PFSK-1 (cell line): ENCODE results near the gene CEACAM3.

Experiments
- SIN3A ChIP-seq: IDR thresholded peaks from 2 replicates; pipeline ENCODE4 v1.6.1; 2012; ENCODE audit warnings: mild to moderate bottlenecking, low read length, moderate library complexity, borderline replicate concordance; ENCODE audit not compliant: insufficient read depth
- TF ChIP-seq, protein P1 (sequence below), 2 experiments: IDR thresholded peaks; 2 replicates each; pipeline versions ENCODE4 v1.6.1 to v1.8.0; 2011 to 2012; ENCODE audit warnings: low read depth in 2 of 2, low read length in 2 of 2, control low read depth in 1 of 2, inconsistent platforms in 1 of 2, mild to moderate bottlenecking in 1 of 2, moderate library complexity in 1 of 2; ENCODE audit not compliant: insufficient read depth in 1 of 2

DNA sequence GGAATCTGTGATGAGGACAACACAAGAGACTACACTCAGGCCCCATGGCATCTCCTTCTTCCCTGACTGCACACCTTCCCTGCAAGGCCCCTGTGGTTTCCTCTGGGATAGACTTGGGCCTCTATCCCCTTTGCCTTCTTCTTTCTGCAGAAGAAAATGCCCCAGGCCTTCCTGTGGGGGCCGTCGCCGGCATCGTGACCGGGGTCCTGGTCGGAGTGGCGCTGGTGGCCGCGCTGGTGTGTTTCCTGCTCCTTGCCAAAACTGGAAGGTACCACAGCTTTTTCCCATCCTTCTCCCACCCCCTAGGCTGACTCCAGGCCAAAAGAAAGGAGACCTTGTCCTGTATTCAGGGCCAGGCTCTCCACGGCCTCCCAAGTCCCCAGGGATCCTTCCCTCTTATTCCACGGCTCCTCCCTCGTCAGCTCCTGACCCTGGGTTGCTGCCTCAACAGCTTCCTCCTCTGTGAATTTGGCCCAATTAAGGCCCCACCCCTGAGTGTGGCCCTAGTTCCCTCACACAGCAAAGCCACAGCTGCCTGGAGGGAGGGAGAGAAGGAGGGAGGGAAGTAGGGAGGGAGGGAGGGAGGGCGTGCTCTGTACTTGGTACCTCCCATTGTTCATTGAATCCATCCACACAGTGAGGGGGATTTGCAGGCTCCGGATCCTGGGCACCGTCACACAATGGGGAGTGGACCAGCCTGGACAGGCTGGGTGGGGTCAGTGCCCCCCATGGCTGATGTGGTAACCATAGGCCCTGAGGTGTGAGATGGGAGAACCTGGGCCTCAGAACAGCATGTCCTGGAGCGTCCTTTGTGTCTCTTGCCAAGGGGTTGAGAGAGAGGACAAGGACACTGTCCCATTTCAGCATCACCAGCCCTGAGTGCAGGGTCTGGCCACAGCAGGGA, 12.5 kb downstream of the CEACAM3 start:
- no peak for TF ChIP-seq SIN3A
- TF ChIP-seq, protein P1, sequence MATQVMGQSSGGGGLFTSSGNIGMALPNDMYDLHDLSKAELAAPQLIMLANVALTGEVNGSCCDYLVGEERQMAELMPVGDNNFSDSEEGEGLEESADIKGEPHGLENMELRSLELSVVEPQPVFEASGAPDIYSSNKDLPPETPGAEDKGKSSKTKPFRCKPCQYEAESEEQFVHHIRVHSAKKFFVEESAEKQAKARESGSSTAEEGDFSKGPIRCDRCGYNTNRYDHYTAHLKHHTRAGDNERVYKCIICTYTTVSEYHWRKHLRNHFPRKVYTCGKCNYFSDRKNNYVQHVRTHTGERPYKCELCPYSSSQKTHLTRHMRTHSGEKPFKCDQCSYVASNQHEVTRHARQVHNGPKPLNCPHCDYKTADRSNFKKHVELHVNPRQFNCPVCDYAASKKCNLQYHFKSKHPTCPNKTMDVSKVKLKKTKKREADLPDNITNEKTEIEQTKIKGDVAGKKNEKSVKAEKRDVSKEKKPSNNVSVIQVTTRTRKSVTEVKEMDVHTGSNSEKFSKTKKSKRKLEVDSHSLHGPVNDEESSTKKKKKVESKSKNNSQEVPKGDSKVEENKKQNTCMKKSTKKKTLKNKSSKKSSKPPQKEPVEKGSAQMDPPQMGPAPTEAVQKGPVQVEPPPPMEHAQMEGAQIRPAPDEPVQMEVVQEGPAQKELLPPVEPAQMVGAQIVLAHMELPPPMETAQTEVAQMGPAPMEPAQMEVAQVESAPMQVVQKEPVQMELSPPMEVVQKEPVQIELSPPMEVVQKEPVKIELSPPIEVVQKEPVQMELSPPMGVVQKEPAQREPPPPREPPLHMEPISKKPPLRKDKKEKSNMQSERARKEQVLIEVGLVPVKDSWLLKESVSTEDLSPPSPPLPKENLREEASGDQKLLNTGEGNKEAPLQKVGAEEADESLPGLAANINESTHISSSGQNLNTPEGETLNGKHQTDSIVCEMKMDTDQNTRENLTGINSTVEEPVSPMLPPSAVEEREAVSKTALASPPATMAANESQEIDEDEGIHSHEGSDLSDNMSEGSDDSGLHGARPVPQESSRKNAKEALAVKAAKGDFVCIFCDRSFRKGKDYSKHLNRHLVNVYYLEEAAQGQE (IDR thresholded peaks at IDR 0.05; ENCODE audit: insufficient read depth in 1 of 2, low read depth in 2 of 2, low read length in 2 of 2): no peak
